Left lung (tissue), 10 donors: ENCODE measurements around the gene GALNTL6. TPM values are rescaled to one million over a fixed set of nuclear protein-coding genes. Genes with fewer than 3 reads are reported as not detected.

Source experiments
- ATAC-seq: fragments of 200-7000 bp; cut with Tn5 transposase; one replicate; pipeline ENCODE4 v1.9.1; 2020; ENCODE audit warnings: moderate library complexity
- DNase-seq, 4 donors: peaks; one replicate each; pipeline ENCODE4 v3.0.0-alpha.2; 2013 to 2020
- H3K27ac ChIP-seq, 2 donors: fragments of 200-600 bp; sonication (generic) in 1 of 2; one replicate each; pipeline versions ENCODE4 v1.5.0 to v1.8.0; 2020 to 2021
- H3K27me3 ChIP-seq, 2 donors: fragments of 200-600 bp; sonication (generic) in 1 of 2; one replicate each; pipeline versions ENCODE4 v1.5.0 to v1.8.0; 2020 to 2021
- H3K36me3 ChIP-seq, 2 donors: fragments of 200-600 bp; sonication (generic) in 1 of 2; one replicate each; pipeline versions ENCODE4 v1.5.0 to v1.8.0; 2020 to 2021
- H3K4me1 ChIP-seq, 2 donors: fragments of 200-600 bp; one replicate each; pipeline ENCODE4 v1.8.0; 2021
- H3K4me3 ChIP-seq, 2 donors: fragments of 200-600 bp; sonication (generic) in 1 of 2; one replicate each; pipeline versions ENCODE4 v1.5.0 to v1.8.0; 2020 to 2021; ENCODE audit warnings: mild to moderate bottlenecking in 1 of 2
- H3K9me3 ChIP-seq, 2 donors: fragments of 200-600 bp; sonication (generic) in 1 of 2; one replicate each; pipeline versions ENCODE4 v1.5.0 to v1.8.0; 2020 to 2021
- CTCF ChIP-seq, 2 donors: fragments of 200-600 bp; sonication (generic) in 1 of 2; IDR thresholded peaks; one replicate each; pipeline versions ENCODE4 v1.5.0 to v1.8.0; 2021; ENCODE audit warnings: antibody characterized with exemption in 2 of 2
- intact Hi-C, 2 donors: fragments of 100-400 bp; cut with DNase I; formaldehyde crosslinking; loops; one replicate each; pipeline versions ENCODE4 v1.11.2 to v1.14.2; 2022
- polyA plus RNA-seq, 6 donors: library from polyadenylated mRNA; unstranded; fragments of 120-200 nt; gene quantifications; one replicate each; pipeline ENCODE4 v1.2.1, GENCODE V29; 2013; ENCODE audit not compliant: insufficient read length in 6 of 6
- total RNA-seq, 2 donors: library from RNA; stranded (reverse); fragmentation: NEBNext Ultra II Directional; extraction: Animal tissue kit (Norgen Biotek cat#: 25700); gene quantifications; one replicate each; pipeline ENCODE4 v1.2.1, GENCODE V29; 2021
- donor health status: DM: no; HTN: yes; CAD: no.
- donor health status: DM: no; HTN: no; CAD: no.

GALNTL6 gene
- total and polyA plus RNA-seq, 8 donors = 0.11 to 0.16 (median 0.13) TPM; not detected in 5

GRCh38 chr4:172554588-172554987 is 741.4 kb downstream of the GALNTL6 start:
- DNase-seq (no peak), ATAC-seq (no peak)
- Histone ChIP-seq H3K4me1 (no peaks in the 10 kb centered on the region), H3K27me3 (no peaks in the 10 kb centered on the region), H3K27ac (no peak overlapping the region), H3K36me3 (no peaks in the 10 kb centered on the region), H3K4me3 (no peak overlapping the region), H3K9me3 (no peaks in the 10 kb centered on the region)
- no peak for TF ChIP-seq CTCF (IDR thresholded peaks at IDR 0.05)
- intact Hi-C loops = no loop called here

GRCh38 chr4:172555725-172556124 is 742.5 kb downstream of the GALNTL6 start:
- ATAC-seq (no peak), DNase-seq (no peak)
- no peaks in the 10 kb centered on the region for H3K27me3 ChIP-seq
- H3K9me3 ChIP-seq = no peaks in the 10 kb centered on the region
- no peak for TF ChIP-seq CTCF (IDR thresholded peaks at IDR 0.05)
- intact Hi-C loops = no loop called here
- no peaks in the 10 kb centered on the region for H3K36me3 ChIP-seq
- H3K4me3 ChIP-seq = no peak overlapping the region
- no peak overlapping the region for H3K27ac ChIP-seq
- no peaks in the 10 kb centered on the region for H3K4me1 ChIP-seq

- DNase-seq = no peak
- intact Hi-C loops = no loop called here
- Histone ChIP-seq H3K36me3 (no peaks in the 10 kb centered on the region), H3K27ac (no peak overlapping the region), H3K9me3 (peaks cover 0 to 1% of the 10 kb centered on the region in 2 donors), H3K4me3 (no peak overlapping the region), H3K4me1 (no peaks in the 10 kb centered on the region), H3K27me3 (no peaks in the 10 kb centered on the region)
- ATAC-seq = peak; percentile 27
- TF ChIP-seq CTCF (IDR thresholded peaks at IDR 0.05) = no peak
These were observed 760.7 kb downstream of the GALNTL6 start for GRCh38 chr4:172573899-172574298.

GRCh38 chr4:172578712-172579111 is 765.5 kb downstream of the GALNTL6 start:
- no peaks in the 10 kb centered on the region for H3K4me1 ChIP-seq
- H3K9me3 ChIP-seq = no peaks in the 10 kb centered on the region
- H3K4me3 ChIP-seq = no peak overlapping the region
- TF ChIP-seq CTCF (IDR thresholded peaks at IDR 0.05) = no peak
- DNase-seq (no peak), ATAC-seq (no peak)
- no peak overlapping the region for H3K27ac ChIP-seq
- intact Hi-C loops = no loop called here
- no peaks in the 10 kb centered on the region for H3K27me3 ChIP-seq
- H3K36me3 ChIP-seq = no peaks in the 10 kb centered on the region

- Histone ChIP-seq H3K4me3 (no peak overlapping the region), H3K9me3 (no peaks in the 10 kb centered on the region), H3K4me1 (no peaks in the 10 kb centered on the region), H3K27ac (no peak overlapping the region), H3K27me3 (no peaks in the 10 kb centered on the region), H3K36me3 (no peaks in the 10 kb centered on the region)
- ATAC-seq = no peak
- intact Hi-C loops = no loop called here
- no peak for TF ChIP-seq CTCF (IDR thresholded peaks at IDR 0.05)
- DNase-seq = no peak
These were observed 771.6 kb downstream of the GALNTL6 start for GRCh38 chr4:172584816-172585215.
